ENCODE measurements around the gene CABS1. TPM values are rescaled to one million over a fixed set of nuclear protein-coding genes. Genes with fewer than 3 reads are reported as not detected.

The CABS1 gene
- polyA plus RNA-seq, 1 donor (not counting 4 experiments of a cell fraction or from before 2014, with no cell fraction given) = not detected

DNA sequence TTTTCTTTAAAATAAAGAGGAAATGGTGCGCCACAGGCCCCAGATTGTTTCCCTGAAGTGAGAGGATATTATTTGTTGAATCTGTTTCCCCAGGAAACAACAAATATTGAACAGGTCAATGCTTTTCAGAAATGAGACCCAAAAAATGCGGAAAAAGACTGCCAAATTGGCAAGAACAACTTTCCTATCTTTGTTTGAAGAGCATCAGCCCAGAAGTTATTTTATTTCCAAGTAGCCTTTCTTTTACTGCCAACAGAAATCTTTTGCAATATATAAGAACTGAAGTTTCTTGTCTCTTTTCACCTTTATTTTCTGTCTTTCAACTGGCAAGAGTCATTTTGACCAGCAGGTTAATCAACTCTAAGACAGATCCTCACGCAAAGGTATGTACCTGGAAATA is 25.7 kb downstream of the CABS1 start, which contains the start of gene SMR3A:
SMR3A (plus strand) TSS at position 301 of the 400 bp plus-strand sequence. CDS start 1,356 bp downstream, outside the sequence.
- FAIRE-seq = no peak
- no peaks in the 10 kb centered on the region for H3K27me3 ChIP-seq (ENCODE audit: control insufficient read depth, extremely low read depth, insufficient read depth, low read length)

DNA sequence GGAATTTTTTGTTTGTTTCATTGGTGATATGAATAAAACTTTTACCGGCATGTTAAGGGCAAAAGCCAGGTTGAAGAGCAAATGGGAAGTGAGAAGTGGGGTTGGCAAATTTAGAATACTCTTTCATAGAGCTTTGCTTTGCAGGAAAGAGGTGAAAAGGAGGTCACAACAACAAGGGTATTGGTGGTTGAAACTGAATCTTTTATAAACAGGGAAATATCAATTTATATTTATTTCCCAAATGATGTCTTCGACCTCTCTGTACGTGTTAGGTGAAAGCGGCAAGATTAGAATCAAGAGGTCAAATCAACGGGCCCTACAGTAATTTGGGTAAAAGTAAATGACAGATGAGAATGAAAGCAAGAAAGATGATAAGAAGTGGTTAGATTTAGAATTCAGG is 29.2 kb downstream of the CABS1 start:
- TF ChIP-seq, protein P1, sequence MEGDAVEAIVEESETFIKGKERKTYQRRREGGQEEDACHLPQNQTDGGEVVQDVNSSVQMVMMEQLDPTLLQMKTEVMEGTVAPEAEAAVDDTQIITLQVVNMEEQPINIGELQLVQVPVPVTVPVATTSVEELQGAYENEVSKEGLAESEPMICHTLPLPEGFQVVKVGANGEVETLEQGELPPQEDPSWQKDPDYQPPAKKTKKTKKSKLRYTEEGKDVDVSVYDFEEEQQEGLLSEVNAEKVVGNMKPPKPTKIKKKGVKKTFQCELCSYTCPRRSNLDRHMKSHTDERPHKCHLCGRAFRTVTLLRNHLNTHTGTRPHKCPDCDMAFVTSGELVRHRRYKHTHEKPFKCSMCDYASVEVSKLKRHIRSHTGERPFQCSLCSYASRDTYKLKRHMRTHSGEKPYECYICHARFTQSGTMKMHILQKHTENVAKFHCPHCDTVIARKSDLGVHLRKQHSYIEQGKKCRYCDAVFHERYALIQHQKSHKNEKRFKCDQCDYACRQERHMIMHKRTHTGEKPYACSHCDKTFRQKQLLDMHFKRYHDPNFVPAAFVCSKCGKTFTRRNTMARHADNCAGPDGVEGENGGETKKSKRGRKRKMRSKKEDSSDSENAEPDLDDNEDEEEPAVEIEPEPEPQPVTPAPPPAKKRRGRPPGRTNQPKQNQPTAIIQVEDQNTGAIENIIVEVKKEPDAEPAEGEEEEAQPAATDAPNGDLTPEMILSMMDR (optimal IDR thresholded peaks at IDR 0.05 in 1 of 3, IDR thresholded peaks at IDR 0.05 in 1 of 3, conservative IDR thresholded peaks at IDR 0.05 in 1 of 3; ENCODE audit: extremely low read depth in 1 of 3, insufficient read depth in 2 of 3, low read length in 3 of 3) = no peak
- no peak for TF ChIP-seq EZH2 (IDR thresholded peaks at IDR 0.05; ENCODE audit: low read length)
- dilution Hi-C loops (cut with MboI; ENCODE audit: extremely low pct_ligation_motif_present, low sequenced_read_pairs) = no loop called here
- Histone ChIP-seq H3K9ac (ENCODE audit: control insufficient read depth, extremely low read depth, insufficient read depth, low read length) (no peak overlapping the region), H3K9me3 (ENCODE audit: control insufficient read depth, low read depth, low read length) (no peaks in the 10 kb centered on the region), H3K36me3 (ENCODE audit: control insufficient read depth in 2 of 2, extremely low read depth in 1 of 2, insufficient read depth in 2 of 2, low read length in 2 of 2) (no peaks in the 10 kb centered on the region), H3K9me1 (ENCODE audit: control insufficient read depth, extremely low read depth, insufficient read depth, low read length) (no peaks in the 10 kb centered on the region), H3K27ac (ENCODE audit: control insufficient read depth, insufficient read depth, low read length) (no peak overlapping the region), H4K20me1 (ENCODE audit: control insufficient read depth, extremely low read depth, insufficient read depth, low read length) (no peaks in the 10 kb centered on the region), H3K4me3 (ENCODE audit: control insufficient read depth in 2 of 3, extremely low read depth in 1 of 3, insufficient read depth in 2 of 3, low read depth in 1 of 3, low read length in 3 of 3) (no peak overlapping the region), H3K27me3 (ENCODE audit: control insufficient read depth, extremely low read depth, insufficient read depth, low read length) (no peaks in the 10 kb centered on the region), H3K79me2 (ENCODE audit: control insufficient read depth, insufficient read depth, low read length) (no peaks in the 10 kb centered on the region), H2AFZ (ENCODE audit: control insufficient read depth, low read length) (no peak overlapping the region), H3K4me2 (ENCODE audit: control insufficient read depth, extremely low read depth, insufficient read depth, low read depth, low read length) (no peak overlapping the region), H3K4me1 (ENCODE audit: control insufficient read depth, extremely low read depth, insufficient read depth, low read length) (no peaks in the 10 kb centered on the region)
- FAIRE-seq (no peak), DNase-seq (ENCODE audit: low read depth, low spot score) (no peak)

More for the DNA sequence above, 25.7 kb downstream of the CABS1 start, which contains the start of gene SMR3A:
- no peak within 1 kb of the TSS for H3K4me2 ChIP-seq (ENCODE audit: control insufficient read depth, extremely low read depth, insufficient read depth, low read depth, low read length)
- no peak within 1 kb of the TSS for H3K9ac ChIP-seq (ENCODE audit: control insufficient read depth, extremely low read depth, insufficient read depth, low read length)
- no peak within 1 kb of the TSS for H3K27ac ChIP-seq (ENCODE audit: control insufficient read depth, insufficient read depth, low read length)
- no peaks in the 10 kb centered on the region for H3K79me2 ChIP-seq (ENCODE audit: control insufficient read depth, insufficient read depth, low read length)
- H3K9me3 ChIP-seq (ENCODE audit: control insufficient read depth, low read depth, low read length) = no peaks in the 10 kb centered on the region
- no peak within 1 kb of the TSS for H2AFZ ChIP-seq (ENCODE audit: control insufficient read depth, low read length)
- DNase-seq (ENCODE audit: low read depth, low spot score) = no peak
- no peaks in the 10 kb centered on the region for H3K36me3 ChIP-seq (ENCODE audit: control insufficient read depth in 2 of 2, extremely low read depth in 1 of 2, insufficient read depth in 2 of 2, low read length in 2 of 2)
- TF ChIP-seq EZH2 (IDR thresholded peaks at IDR 0.05; ENCODE audit: low read length) = no peak
- TF ChIP-seq, protein P1 (optimal IDR thresholded peaks at IDR 0.05 in 1 of 3, IDR thresholded peaks at IDR 0.05 in 1 of 3, conservative IDR thresholded peaks at IDR 0.05 in 1 of 3; ENCODE audit: extremely low read depth in 1 of 3, insufficient read depth in 2 of 3, low read length in 3 of 3) = no peak
- H3K4me3 ChIP-seq (ENCODE audit: control insufficient read depth in 2 of 3, extremely low read depth in 1 of 3, insufficient read depth in 2 of 3, low read depth in 1 of 3, low read length in 3 of 3) = no peak within 1 kb of the TSS
- no peaks in the 10 kb centered on the region for H3K4me1 ChIP-seq (ENCODE audit: control insufficient read depth, extremely low read depth, insufficient read depth, low read length)
- dilution Hi-C loops (cut with MboI; ENCODE audit: extremely low pct_ligation_motif_present, low sequenced_read_pairs) = no loop called here
- no peaks in the 10 kb centered on the region for H3K9me1 ChIP-seq (ENCODE audit: control insufficient read depth, extremely low read depth, insufficient read depth, low read length)
- H4K20me1 ChIP-seq (ENCODE audit: control insufficient read depth, extremely low read depth, insufficient read depth, low read length) = no peaks in the 10 kb centered on the region
